AG20443 (cell line): Measurements from ENCODE around the gene AP3D1.
"Not testable (repeated sequence)": the region's sequence is repeated elsewhere in the genome, so short reads cannot be mapped to it uniquely, and the experiment has no call there.

ENCODE experiments used
- DNase-seq: peaks from one replicate; pipeline ENCODE4 v3.0.0; 2012; ENCODE audit warnings: low spot score, mixed read lengths

Gene AP3D1

GRCh38 chr19:2150794-2151338 is 500 bp downstream of the AP3D1 start:
- no peak for DNase-seq

GRCh38 chr19:2149980-2150793 is 1.2 kb downstream of the AP3D1 start:
- no peak for DNase-seq

- no peak for DNase-seq
These were observed 2.8 kb downstream of the AP3D1 start for GRCh38 chr19:2148482-2149135.

- DNase-seq = no peak
These were observed 5.5 kb downstream of the AP3D1 start for GRCh38 chr19:2145831-2146241.

- no peak for DNase-seq
These were observed 7.2 kb downstream of the AP3D1 start for GRCh38 chr19:2144190-2144589.

- no peak for DNase-seq
These were observed 9.1 kb downstream of the AP3D1 start for GRCh38 chr19:2142173-2142829.

- no peak for DNase-seq
These were observed 11.2 kb downstream of the AP3D1 start for GRCh38 chr19:2140138-2140569.

GRCh38 chr19:2139385-2140137 is 11.8 kb downstream of the AP3D1 start:
- no peak for DNase-seq

- no peak for DNase-seq
These were observed 13.2 kb downstream of the AP3D1 start for GRCh38 chr19:2138061-2138728.

- no peak for DNase-seq
These were observed 14.6 kb downstream of the AP3D1 start for GRCh38 chr19:2136796-2137195.

- DNase-seq = no peak
These were observed 15.6 kb downstream of the AP3D1 start for GRCh38 chr19:2135474-2136402.

- DNase-seq = peak; percentile 41
These were observed 18.5 kb downstream of the AP3D1 start for GRCh38 chr19:2132731-2133490.

GRCh38 chr19:2132191-2132590 is 19.2 kb downstream of the AP3D1 start:
- no peak for DNase-seq

GRCh38 chr19:2131012-2131975 is 20.1 kb downstream of the AP3D1 start:
- DNase-seq = not testable (repeated sequence)

- DNase-seq = no peak
These were observed 21.2 kb downstream of the AP3D1 start for GRCh38 chr19:2129892-2130770.

- no peak for DNase-seq
These were observed 21.9 kb downstream of the AP3D1 start for GRCh38 chr19:2129486-2129885.

GRCh38 chr19:2129022-2129421 is 22.3 kb downstream of the AP3D1 start:
- no peak for DNase-seq
